ENCODE measurements around the gene KRT77. TPM values are rescaled to one million over a fixed set of nuclear protein-coding genes. Genes with fewer than 3 reads are reported as not detected.
"Not testable (repeated sequence)": the region's sequence is repeated elsewhere in the genome, so short reads cannot be mapped to it uniquely, and the experiment has no call there.

The KRT77 gene
- polyA plus RNA-seq, 4 donors: 0.01 to 0.86 TPM; not detected in 2

DNA sequence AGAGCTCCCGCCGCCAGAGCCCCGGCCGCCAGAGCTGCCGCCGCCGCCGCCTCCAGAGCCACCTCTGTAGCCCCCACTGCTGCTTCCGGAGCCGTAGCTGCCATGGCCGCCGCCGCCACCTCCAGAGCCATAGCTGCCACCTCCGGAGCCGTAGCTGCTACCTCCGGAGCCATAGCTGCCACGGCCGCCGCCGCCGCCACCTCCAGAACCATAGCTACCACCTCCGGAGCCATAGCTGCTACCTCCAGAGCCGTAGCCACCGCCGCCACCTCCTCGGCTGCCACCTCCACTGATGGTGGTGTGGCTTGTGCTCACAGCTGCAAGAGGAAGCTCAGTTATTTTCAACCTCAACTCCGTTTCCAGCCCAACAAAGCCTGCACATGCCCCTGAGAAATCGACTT is 28.0 kb downstream of the KRT77 start:
- Histone ChIP-seq H3K9me3 (ENCODE audit: control insufficient read depth in 2 of 2, insufficient read depth in 1 of 2, low read depth in 1 of 2, low read length in 1 of 2) (no peaks in the 10 kb centered on the region), H3K4me3 (ENCODE audit: low read depth in 1 of 3, low read length in 3 of 3) (no peak overlapping the region), H3K36me3 (ENCODE audit: control insufficient read depth in 3 of 3, insufficient read depth in 2 of 3, low read depth in 1 of 3, low read length in 3 of 3) (no peaks in the 10 kb centered on the region), H3K27me3 (ENCODE audit: control insufficient read depth in 3 of 3, insufficient read depth in 3 of 3, low read length in 3 of 3) (peaks cover 0 to 20% (median 0%) of the 10 kb centered on the region in 3 donors), H3K4me1 (ENCODE audit: control insufficient read depth in 3 of 3, insufficient read depth in 2 of 3, low read depth in 1 of 3, low read length in 2 of 3) (peaks cover 0 to 3% (median 0%) of the 10 kb centered on the region in 3 donors), H3K27ac (ENCODE audit: low read depth in 1 of 3, low read length in 2 of 3) (no peak overlapping the region)
- WGBS, 3 donors: 93 to 98% (median 95%) methylated on average over 25 to 28 of the region's 28 CpGs
- FAIRE-seq (no peak), DNase-seq (no peak)

DNA sequence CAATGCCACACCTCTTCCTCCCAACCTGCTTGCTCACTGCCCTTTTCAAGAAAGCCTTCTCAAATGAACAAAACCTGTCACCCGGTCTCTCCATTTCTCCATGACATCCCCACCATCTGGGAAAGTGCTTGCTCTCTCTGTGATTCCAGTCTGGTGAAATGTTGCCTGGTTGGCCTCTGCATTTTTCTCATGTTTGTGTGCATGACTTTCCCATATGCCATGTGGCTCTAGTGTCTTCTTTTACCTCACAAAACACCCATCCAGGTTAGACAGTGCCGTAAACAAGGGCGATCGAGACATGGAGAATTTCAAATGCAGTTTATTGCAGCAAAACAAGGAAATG is 28.9 kb downstream of the KRT77 start:
- no peak for FAIRE-seq
- WGBS, 3 donors: 90 to 93% (median 92%) methylated on average over 4 of the region's 4 CpGs
- Histone ChIP-seq H3K27ac (ENCODE audit: low read depth in 1 of 3, low read length in 2 of 3) (no peak overlapping the region), H3K27me3 (ENCODE audit: control insufficient read depth in 3 of 3, insufficient read depth in 3 of 3, low read length in 3 of 3) (peaks cover 0 to 11% (median 0%) of the 10 kb centered on the region in 3 donors), H3K4me3 (ENCODE audit: low read depth in 1 of 3, low read length in 3 of 3) (no peak overlapping the region), H3K36me3 (ENCODE audit: control insufficient read depth in 3 of 3, insufficient read depth in 2 of 3, low read depth in 1 of 3, low read length in 3 of 3) (no peaks in the 10 kb centered on the region), H3K4me1 (ENCODE audit: control insufficient read depth in 3 of 3, insufficient read depth in 2 of 3, low read depth in 1 of 3, low read length in 2 of 3) (peaks cover 0 to 3% (median 0%) of the 10 kb centered on the region in 3 donors), H3K9me3 (ENCODE audit: control insufficient read depth in 2 of 2, insufficient read depth in 1 of 2, low read depth in 1 of 2, low read length in 1 of 2) (no peaks in the 10 kb centered on the region)
- no peak for DNase-seq

DNA sequence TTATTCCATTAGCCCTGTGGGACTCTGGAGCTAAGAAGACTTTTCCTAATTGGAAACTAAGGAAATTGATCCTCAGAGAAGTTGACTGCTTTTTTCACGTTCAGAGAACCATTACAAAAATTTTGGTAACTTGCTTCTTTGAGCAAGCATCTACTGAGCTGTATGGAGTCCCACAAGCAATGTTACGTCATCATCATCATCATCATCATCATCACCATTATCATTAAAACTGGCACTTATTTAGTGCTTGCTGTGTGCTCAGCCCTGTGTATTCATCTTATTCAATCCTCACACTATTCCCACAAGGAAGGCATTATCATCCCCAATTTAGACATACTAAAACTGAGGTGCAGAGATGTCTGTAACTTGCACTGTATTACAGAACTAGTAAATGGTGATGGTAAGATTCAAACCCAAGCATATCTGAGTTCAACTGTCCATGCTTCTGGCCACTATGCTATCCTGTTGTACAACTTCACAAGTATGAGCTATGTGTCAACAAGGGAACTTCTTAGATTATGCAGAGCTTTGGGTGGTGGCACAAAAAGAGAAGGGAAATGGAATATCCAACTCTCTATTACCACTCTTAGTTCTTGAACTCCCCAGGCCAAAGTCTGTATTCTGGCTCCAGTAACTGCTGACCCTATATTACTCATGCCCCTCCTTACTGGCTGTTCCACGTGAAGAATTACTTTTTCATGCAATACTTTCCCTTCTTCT is 29.5 kb downstream of the KRT77 start:
- H3K4me1 ChIP-seq (ENCODE audit: control insufficient read depth in 3 of 3, insufficient read depth in 2 of 3, low read depth in 1 of 3, low read length in 2 of 3): peaks cover 0 to 3% (median 0%) of the 10 kb centered on the region in 3 donors
- peaks cover 0 to 8% (median 0%) of the 10 kb centered on the region in 3 donors for H3K27me3 ChIP-seq (ENCODE audit: control insufficient read depth in 3 of 3, insufficient read depth in 3 of 3, low read length in 3 of 3)
- FAIRE-seq: no peak
- H3K9me3 ChIP-seq (ENCODE audit: control insufficient read depth in 2 of 2, insufficient read depth in 1 of 2, low read depth in 1 of 2, low read length in 1 of 2): no peaks in the 10 kb centered on the region
- H3K4me3 ChIP-seq (ENCODE audit: low read depth in 1 of 3, low read length in 3 of 3): no peak overlapping the region
- 50 to 69% (median 69%) methylated on average over 3 of the region's 3 CpGs for WGBS, 3 donors
- H3K27ac ChIP-seq (ENCODE audit: low read depth in 1 of 3, low read length in 2 of 3): no peak overlapping the region
- DNase-seq: no peak
- H3K36me3 ChIP-seq (ENCODE audit: control insufficient read depth in 3 of 3, insufficient read depth in 2 of 3, low read depth in 1 of 3, low read length in 3 of 3): no peaks in the 10 kb centered on the region

DNA sequence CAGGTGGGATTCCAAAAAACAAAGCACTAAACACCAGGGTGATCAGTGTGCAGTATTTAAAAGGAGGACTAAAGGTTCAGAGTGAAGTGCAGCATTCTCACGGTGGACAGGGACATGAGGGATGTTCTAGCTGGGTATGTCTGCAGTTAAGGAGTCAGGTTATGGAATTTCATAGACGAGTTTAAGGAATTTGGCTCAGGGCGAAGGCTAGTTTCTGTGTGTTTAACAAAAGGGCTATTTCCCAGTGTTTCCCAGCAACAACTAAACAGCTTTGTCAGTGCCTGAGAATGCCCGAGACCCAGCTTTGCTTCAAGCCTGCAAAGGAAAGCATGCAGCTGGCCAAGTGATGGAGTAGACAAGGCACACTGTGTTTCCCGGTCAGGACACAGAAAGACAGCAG is 30.1 kb downstream of the KRT77 start:
- peaks cover 0 to 3% (median 0%) of the 10 kb centered on the region in 3 donors for H3K4me1 ChIP-seq (ENCODE audit: control insufficient read depth in 3 of 3, insufficient read depth in 2 of 3, low read depth in 1 of 3, low read length in 2 of 3)
- WGBS, 3 donors: 59 to 74% (median 68%) methylated on average over 5 of the region's 5 CpGs
- no peak for FAIRE-seq
- no peak for DNase-seq
- H3K27ac ChIP-seq (ENCODE audit: low read depth in 1 of 3, low read length in 2 of 3): no peak overlapping the region
- no peaks in the 10 kb centered on the region for H3K9me3 ChIP-seq (ENCODE audit: control insufficient read depth in 2 of 2, insufficient read depth in 1 of 2, low read depth in 1 of 2, low read length in 1 of 2)
- no peaks in the 10 kb centered on the region for H3K36me3 ChIP-seq (ENCODE audit: control insufficient read depth in 3 of 3, insufficient read depth in 2 of 3, low read depth in 1 of 3, low read length in 3 of 3)
- peaks cover 0 to 8% (median 0%) of the 10 kb centered on the region in 3 donors for H3K27me3 ChIP-seq (ENCODE audit: control insufficient read depth in 3 of 3, insufficient read depth in 3 of 3, low read length in 3 of 3)
- no peak overlapping the region for H3K4me3 ChIP-seq (ENCODE audit: low read depth in 1 of 3, low read length in 3 of 3)

DNA sequence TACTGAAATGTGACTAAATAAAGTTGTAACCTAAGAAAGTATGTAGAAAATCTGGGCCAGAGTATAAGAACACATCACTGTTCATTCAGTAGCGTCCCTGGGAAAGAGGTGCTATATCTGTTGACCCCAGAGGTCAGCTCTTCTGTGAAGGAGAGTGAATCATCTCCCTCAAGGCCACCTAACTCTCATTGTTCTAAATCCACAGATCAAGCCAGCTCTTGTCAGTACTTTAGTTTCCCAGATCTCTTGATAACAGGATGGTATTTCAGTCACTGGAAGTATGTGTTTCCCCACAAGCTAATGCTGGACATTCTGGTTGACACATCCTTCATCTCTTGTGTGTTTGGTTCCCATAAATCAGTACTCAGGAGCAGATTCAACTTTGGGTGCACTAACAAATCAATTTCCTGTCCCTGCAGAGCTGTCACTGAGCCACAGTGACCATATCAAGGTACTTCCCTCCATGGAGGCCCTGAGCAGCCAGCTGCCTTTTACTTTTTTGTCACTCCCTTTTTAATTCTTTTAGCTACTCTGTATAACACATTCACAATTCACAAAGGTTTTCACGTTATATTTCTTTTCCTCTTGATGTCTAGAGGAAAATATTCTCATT is 30.9 kb downstream of the KRT77 start:
- FAIRE-seq (no peak), DNase-seq (no peak)
- Histone ChIP-seq H3K4me1 (ENCODE audit: control insufficient read depth in 3 of 3, insufficient read depth in 2 of 3, low read depth in 1 of 3, low read length in 2 of 3) (peaks cover 0 to 5% (median 0%) of the 10 kb centered on the region in 3 donors), H3K4me3 (ENCODE audit: low read depth in 1 of 3, low read length in 3 of 3) (no peak overlapping the region), H3K27me3 (ENCODE audit: control insufficient read depth in 3 of 3, insufficient read depth in 3 of 3, low read length in 3 of 3) (peaks cover 0 to 7% (median 0%) of the 10 kb centered on the region in 3 donors), H3K36me3 (ENCODE audit: control insufficient read depth in 3 of 3, insufficient read depth in 2 of 3, low read depth in 1 of 3, low read length in 3 of 3) (no peaks in the 10 kb centered on the region), H3K9me3 (ENCODE audit: control insufficient read depth in 2 of 2, insufficient read depth in 1 of 2, low read depth in 1 of 2, low read length in 1 of 2) (no peaks in the 10 kb centered on the region), H3K27ac (ENCODE audit: low read depth in 1 of 3, low read length in 2 of 3) (no peak overlapping the region)
- WGBS, 3 donors: 63 to 85% (median 72%) methylated on average over 2 of the region's 2 CpGs

DNA sequence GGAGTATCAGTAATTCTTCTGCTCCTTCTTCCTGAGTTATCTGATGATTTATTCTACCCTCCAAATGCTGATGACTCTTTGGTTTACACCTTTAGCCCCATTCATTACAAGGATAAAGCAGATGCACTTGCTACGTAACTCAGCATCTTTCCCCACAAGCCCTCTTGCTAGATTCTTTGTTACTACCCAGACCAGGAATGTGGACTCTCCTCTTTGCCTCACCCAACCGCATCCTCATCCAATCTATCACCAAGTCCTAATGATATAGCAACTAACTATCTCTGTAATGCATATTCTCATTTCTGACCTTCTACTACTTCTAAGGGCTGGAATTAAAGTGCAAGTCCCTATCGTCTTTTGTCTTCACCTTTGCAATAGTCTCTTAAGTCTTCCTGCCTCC is 32.4 kb downstream of the KRT77 start:
- Histone ChIP-seq H3K9me3 (ENCODE audit: control insufficient read depth in 2 of 2, insufficient read depth in 1 of 2, low read depth in 1 of 2, low read length in 1 of 2) (no peaks in the 10 kb centered on the region), H3K4me3 (ENCODE audit: low read depth in 1 of 3, low read length in 3 of 3) (no peak overlapping the region), H3K4me1 (ENCODE audit: control insufficient read depth in 3 of 3, insufficient read depth in 2 of 3, low read depth in 1 of 3, low read length in 2 of 3) (peaks cover 0 to 6% (median 5%) of the 10 kb centered on the region in 3 donors), H3K27ac (ENCODE audit: low read depth in 1 of 3, low read length in 2 of 3) (no peak overlapping the region), H3K36me3 (ENCODE audit: control insufficient read depth in 3 of 3, insufficient read depth in 2 of 3, low read depth in 1 of 3, low read length in 3 of 3) (no peaks in the 10 kb centered on the region), H3K27me3 (ENCODE audit: control insufficient read depth in 3 of 3, insufficient read depth in 3 of 3, low read length in 3 of 3) (peaks cover 0 to 7% (median 0%) of the 10 kb centered on the region in 3 donors)
- no peak for FAIRE-seq
- WGBS, 3 donors: 90 to 94% (median 91%) methylated on average over 3 of the region's 3 CpGs
- DNase-seq: no peak

DNA sequence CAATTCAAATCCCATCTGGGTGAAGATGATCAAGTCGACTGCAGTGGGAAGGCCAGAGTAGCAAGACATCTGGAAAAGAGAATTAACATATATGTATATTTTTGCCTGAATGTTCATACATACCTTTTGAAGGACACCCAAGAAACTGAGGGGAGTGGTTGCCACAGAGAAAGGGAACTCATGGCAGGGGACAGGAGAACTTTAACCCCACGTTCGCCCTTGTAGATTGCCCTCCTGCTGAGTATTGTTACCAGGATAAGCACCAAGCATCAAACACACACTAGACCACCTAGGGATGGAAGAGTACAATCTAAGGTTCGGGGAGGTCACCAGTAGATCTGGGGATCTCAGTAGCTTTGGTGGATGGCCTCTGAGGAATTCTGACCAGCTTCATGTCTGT is 32.8 kb downstream of the KRT77 start:
- Histone ChIP-seq H3K36me3 (ENCODE audit: control insufficient read depth in 3 of 3, insufficient read depth in 2 of 3, low read depth in 1 of 3, low read length in 3 of 3) (no peaks in the 10 kb centered on the region), H3K9me3 (ENCODE audit: control insufficient read depth in 2 of 2, insufficient read depth in 1 of 2, low read depth in 1 of 2, low read length in 1 of 2) (no peaks in the 10 kb centered on the region), H3K27me3 (ENCODE audit: control insufficient read depth in 3 of 3, insufficient read depth in 3 of 3, low read length in 3 of 3) (peaks cover 0 to 7% (median 0%) of the 10 kb centered on the region in 3 donors), H3K27ac (ENCODE audit: low read depth in 1 of 3, low read length in 2 of 3) (no peak overlapping the region), H3K4me3 (ENCODE audit: low read depth in 1 of 3, low read length in 3 of 3) (no peak overlapping the region), H3K4me1 (ENCODE audit: control insufficient read depth in 3 of 3, insufficient read depth in 2 of 3, low read depth in 1 of 3, low read length in 2 of 3) (peaks cover 0 to 8% (median 5%) of the 10 kb centered on the region in 3 donors)
- WGBS, 3 donors: 84 to 88% (median 86%) methylated on average over 4 of the region's 4 CpGs
- FAIRE-seq (no peak), DNase-seq (no peak)

DNA sequence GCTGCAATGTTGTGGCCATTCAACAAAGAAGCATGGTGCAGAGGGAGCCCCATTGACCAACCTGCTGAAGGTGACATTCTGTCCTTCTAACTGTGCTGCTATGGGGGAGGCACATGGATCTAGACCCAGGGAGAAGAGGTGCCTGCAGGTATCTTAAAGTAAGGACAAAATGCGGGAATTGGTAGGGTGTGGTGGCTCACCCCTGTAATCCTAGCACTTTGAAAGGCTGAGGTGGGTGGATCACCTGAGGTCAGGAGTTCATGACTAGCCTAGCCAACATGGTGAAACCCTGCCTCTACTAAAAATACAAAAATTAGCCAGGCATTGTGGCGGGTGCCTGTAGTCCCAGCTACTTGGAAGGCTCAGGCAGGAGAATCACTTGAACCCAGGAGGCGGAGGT is 33.4 kb downstream of the KRT77 start:
- not testable (repeated sequence) for FAIRE-seq; H3K36me3 ChIP-seq (ENCODE audit: control insufficient read depth in 3 of 3, insufficient read depth in 2 of 3, low read depth in 1 of 3, low read length in 3 of 3); H3K27ac ChIP-seq (ENCODE audit: low read depth in 1 of 3, low read length in 2 of 3); H3K4me1 ChIP-seq (ENCODE audit: control insufficient read depth in 3 of 3, insufficient read depth in 2 of 3, low read depth in 1 of 3, low read length in 2 of 3); DNase-seq; H3K27me3 ChIP-seq (ENCODE audit: control insufficient read depth in 3 of 3, insufficient read depth in 3 of 3, low read length in 3 of 3); H3K4me3 ChIP-seq (ENCODE audit: low read depth in 1 of 3, low read length in 3 of 3); H3K9me3 ChIP-seq (ENCODE audit: control insufficient read depth in 2 of 2, insufficient read depth in 1 of 2, low read depth in 1 of 2, low read length in 1 of 2)
- 85 to 100% (median 97%) methylated on average over 3 of the region's 3 CpGs for WGBS, 3 donors

All from small intestine (tissue), 7 donors.